HG03469 (cell line): Measurements from ENCODE around the gene GALNT7.

Experiments
- ATAC-seq: cut with Tn5 transposase; IDR thresholded peaks from one replicate; pipeline ENCODE4 v1.9.1; 2021; ENCODE audit warnings: mild to moderate bottlenecking, moderate library complexity, moderate number of reproducible peaks; ENCODE audit not compliant: unreplicated experiment

GALNT7 gene

DNA sequence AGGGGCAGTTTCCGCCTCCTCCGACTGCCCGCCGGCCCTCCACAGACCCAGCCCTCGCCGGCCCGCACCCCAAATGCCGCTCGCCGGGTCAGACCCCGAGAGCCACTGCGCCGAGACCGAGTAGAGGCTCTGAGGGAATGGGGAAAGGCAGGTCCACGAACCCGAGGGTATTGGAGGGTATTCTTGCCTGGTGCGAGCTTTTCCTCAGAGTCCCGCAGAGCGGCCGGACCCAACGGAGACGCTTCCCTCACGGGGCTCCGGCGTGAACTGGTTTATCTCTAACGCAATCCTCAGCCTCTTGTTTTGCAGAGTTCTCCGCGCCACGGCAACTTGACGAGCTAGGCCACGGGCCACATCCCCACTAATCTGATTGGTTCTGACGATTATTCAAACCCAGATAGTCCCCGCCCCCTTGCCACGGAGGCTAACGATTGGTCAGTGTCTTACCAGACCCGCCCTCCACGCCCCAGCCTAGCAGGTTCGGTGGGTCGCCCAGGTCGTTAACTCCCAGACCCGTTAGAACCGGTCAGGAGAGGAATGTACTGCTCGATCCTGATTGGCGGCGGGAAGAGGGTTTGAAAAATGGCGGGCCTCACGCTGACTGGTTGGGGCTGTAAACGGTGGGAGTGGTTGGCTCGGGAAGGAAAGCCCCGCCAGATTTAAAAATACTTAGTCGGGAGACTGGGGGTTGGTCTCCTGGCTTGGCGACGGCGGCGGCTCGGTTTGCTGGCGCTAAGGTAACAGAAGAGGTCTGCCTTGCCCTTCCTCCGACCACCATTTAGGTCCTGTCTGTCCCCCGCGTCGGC is 165.7 kb downstream of the GALNT7 start, which contains the start of gene HMGB2:
Gene HMGB2, minus strand, starts transcription at position 274 of the 806 bp plus-strand sequence. CDS start 709 bp downstream, outside the sequence.
- ATAC-seq, result peak; percentile 90

DNA sequence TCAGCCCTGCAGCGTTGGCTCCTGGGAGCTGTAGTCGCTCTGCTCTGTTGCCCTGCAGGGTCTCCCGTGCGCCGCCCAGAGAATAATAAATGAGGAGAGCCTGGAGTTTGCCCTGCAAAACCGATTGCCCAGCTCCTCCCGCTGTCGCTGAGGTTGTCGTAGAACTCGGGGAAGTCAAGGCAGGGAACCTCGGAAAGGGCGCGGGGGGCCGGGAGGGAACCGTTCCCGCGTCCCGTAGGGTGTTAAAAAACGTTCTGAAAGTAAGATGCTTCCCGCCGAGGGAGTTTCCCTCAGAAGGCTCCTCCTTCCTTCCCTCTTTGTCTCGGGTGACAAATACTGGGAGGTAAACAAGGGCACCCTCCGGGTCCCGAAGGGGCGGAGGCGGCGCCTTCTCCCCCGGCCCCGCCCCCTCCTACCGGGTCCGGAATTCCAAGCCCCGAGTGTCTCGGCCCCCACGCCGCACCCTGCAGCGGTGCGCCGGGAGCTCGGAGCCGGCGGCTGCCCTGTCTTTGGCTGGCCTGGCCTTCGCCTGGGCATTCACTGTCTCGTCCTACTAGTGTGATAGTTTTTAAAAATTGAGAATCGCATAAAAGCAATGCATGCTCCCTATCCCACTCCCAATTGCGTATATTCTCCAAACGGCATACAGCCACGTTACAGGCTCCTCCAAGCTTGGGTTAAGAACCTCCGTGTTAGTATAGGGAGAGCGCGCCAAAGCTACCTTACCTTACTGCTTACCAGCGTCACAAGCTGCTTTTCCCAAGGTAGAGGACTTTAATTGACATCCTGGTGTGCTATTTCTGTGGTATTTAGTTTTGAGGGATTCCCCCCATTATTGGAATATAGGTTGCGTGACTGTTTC is 166.5 kb downstream of the GALNT7 start:
- peak; percentile 26 for ATAC-seq

DNA sequence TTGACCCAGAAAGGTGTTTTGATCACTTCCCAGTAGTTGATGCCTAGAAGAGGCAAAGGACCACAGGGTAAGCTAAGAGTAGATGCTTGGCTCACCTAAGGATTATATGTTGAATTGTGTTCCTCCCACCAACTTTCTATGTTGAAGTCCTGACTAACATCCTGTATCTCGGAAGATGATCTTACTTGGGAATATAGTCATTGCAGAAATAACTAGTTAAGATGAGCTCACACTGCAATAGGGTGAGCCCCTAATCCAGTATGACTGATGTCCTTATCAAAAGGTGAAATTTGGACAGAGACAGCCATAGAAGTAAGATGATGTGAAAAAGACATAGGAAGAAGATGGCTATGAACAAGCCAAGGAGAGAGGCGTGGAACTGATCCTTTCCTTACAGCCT is 168.9 kb downstream of the GALNT7 start:
- no peak for ATAC-seq

DNA sequence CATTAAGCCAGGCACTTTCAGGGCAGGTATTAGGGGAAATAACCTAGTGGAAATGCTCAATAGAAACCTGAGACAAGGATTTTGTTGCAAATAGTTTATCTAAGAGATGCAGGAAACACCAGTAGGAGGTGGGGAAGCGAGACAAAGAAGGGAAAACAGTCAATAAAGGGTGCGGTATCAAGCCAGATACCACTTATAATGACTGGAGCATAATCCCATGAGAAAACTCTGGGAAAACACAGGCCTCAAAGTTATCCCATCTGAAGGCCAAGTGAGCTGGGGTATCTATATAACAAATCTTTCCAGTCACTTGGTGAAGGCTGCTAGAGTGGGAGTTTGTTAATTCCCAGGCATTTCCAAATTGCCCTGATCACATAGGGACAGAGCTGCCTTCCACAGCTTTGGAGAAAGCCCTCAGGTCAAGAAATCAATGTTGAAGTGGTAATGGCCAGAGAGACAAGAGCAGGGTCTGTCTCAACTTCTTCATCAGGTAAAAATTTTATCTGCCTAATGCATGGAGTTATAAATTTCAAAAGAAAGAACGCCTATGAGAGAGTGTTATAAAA is 175.3 kb downstream of the GALNT7 start:
- ATAC-seq, result no peak

DNA sequence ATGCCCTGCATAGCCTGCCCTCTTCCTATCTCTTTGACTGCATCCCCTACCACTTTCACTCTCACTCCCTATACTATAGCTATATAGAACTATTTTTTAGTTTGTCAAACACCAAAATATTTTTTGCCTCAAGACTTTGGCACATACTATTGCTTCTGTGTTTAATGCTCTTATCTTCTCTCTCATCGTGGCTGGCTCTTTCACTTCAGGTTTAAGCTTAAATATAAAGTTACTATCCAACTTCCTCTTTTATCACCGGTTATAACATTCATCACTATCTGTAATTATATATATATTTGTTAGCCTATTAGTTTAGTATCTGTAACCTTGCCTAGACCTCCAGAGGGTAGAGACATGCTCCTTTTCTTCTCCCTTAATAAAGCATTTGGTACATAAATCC is 177.0 kb downstream of the GALNT7 start:
- no peak for ATAC-seq

DNA sequence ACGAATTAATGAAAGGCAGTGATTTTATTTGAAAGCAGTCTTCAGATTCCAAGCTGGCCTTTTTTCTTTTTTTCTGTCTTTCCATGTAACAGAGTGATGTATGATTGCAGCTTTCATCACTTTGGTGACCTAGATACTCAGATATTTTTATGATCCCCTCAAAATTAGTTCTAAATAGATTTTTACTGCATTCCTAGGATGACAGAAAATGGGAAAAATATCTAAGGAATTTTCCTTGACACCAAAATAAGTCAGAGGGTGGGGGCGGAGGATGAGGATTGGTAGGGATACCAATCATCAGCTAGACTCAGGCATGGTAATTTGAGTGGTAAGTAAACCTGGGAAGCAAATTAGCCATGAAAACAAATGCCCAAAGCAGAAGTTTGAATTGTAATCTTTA is 177.5 kb downstream of the GALNT7 start:
- no peak for ATAC-seq

DNA sequence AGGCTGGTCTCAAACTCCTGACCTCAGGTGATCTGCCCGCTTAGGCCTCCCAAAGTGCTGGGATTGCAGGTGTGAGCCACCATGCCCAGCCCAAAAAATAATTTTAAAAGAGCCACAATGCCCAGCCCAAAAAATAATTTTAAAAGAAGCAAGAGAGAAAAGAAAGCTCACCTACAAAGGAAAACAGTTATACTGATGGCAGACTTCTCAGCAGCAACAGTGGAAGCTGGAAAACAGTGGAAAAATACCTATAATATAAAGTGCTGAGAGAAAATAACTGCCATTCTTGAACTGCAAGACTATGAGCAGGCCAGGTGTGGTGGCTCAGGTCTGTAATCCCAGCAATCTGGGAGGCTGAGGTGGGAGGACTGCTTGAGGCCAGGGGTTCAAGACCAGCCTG is 178.9 kb downstream of the GALNT7 start:
- ATAC-seq, result no peak

DNA sequence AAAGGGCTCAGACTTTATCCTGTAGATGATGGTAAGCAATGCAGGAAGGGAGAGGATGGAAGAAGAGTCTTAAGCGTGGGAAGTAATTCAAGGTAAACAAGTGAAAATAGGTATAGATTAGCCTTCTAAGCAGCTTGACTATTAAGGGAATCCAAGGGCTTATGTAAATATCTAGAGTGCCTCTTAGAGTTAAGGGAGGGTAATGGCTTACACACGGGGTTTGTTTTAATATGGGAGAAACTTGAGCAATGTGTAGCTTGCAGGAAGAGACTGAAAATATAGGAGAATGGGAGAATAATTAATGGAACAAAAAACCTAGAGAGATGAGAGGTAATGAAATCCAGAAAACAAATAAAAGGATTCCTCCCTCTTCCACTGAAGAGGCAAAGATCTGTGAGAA is 189.3 kb downstream of the GALNT7 start:
- no peak for ATAC-seq

DNA sequence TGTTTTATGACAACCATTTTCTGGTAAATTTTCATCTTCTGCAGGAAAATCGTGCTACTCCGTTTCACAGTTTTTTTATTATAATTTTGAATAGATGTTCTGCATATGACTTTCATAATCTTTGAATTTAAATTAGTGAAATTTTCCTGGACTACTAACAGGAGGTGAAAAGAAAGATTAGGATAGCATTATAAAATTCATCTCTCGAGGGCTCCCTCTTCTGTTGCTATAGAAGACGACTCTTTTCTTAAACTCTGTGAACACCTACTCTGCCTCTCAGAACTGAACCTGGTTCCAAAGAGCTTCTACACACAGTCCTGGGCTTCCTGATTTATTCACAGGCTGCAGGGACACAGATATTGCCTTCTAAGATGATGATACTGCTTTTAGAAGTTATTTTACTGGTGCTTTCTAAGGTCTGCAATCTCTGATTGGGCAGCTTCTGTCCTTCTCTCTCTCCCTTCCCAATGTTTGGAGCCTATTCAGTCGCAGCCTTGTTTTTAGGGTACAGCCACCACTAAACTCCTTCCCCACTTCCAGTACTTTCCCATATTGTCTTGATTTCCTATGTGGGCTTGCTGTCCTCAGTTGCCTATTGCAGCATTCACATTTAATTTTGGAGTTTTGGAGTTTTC is 192.1 kb downstream of the GALNT7 start:
- ATAC-seq, result no peak

DNA sequence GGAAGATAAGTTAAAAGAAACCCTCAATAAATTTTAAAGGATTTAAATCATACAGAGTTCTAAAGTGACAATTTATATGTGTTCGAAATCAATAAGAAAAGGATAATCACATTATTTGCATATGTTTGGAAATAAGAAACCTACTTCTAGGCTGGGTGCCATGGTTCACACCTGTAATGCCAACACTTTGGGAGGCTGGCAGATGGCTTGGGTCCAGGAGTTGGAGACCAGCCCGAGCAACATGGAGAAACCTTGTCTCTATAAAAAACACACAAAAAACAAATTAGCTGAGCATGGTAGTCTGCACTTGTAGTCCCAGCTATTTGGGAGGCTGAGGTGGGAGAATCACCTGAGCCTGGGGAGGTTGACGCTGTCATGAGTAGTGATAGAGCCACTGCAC is 194.1 kb downstream of the GALNT7 start:
- ATAC-seq, result no peak

DNA sequence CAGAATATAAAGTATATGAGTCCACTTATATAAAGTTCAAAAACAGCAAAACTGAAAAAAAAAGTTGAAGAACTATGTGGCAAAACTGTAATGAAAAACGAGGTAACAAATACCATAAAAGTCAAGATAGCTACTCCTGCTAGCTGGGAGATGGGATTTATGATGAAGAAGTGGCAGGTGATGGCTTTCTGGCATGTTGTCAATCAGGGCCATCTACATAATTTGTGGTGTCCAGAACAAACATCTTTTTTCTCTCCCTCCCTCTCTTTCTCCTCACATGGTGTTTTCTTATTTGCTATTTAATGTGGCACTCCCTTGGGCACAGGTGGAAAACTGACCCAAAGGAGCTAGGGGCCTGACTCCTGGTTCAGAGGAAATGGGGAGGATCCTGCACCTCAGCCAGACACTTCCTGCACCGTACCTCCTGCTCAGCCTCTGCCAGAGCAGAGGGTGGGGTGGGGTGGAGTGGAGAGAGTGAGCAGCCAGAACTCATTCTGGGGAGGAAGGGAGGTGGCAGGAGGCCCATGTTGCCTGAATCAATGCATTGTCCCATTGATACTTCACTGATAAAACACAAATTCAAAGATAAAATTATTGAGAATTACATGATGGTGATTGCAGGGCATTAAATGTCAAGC is 196.9 kb downstream of the GALNT7 start:
- no peak for ATAC-seq

DNA sequence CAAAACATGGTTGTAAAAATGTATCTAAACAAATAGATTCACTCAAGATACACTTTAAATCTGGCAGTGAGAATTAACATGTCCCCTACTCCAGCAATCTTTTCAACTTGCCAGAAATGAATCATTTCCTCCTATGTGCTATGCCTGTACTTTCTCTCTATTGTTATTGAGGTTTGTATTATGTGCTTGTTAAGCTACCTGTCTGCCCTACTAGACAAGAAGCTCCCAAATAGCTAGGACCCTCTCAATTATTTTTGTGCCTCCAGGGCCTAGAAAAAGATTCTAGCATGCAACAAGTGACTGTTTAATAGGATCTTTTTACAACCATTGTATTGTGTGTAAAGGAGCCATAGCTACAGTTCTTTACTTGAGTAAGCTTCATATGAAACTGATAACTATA is 198.7 kb downstream of the GALNT7 start:
- peak; percentile 28 for ATAC-seq

DNA sequence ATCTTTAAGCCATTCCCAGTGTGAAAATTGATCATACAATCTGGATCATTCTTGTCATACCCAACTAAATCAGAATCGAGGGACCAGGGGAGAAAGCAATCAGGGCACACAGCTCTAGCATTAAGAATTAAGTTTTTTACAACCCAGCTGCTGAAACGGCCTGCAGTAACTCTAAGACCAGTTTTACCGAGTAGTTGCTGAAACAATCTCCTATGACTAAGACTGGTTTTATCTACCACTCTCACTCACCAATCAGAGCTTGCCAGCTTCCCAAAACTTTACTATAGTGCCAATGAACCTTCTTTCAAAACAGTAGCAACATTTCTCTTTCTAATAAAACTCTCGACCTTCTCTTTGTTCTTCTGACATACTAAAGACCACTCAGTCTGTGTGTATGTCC is 199.3 kb downstream of the GALNT7 start:
- ATAC-seq, result no peak

DNA sequence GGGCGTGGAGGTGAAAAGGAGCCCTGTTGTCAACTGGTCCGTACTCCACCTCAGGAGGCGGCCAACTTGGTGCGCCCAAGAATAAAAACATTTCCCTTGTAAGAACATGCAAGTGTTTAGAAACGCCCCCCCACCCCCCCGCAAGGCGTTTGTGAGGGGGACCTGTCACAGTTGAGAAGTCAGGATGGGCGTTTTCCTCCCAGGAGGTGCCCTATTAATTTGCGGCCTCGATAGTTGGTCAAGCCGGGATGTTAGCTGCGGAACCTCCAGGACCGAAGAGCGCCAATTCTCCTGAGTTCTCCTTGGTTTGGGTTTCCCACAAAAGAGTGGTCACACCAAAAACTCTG is 201.5 kb downstream of the GALNT7 start:
- no peak for ATAC-seq

DNA sequence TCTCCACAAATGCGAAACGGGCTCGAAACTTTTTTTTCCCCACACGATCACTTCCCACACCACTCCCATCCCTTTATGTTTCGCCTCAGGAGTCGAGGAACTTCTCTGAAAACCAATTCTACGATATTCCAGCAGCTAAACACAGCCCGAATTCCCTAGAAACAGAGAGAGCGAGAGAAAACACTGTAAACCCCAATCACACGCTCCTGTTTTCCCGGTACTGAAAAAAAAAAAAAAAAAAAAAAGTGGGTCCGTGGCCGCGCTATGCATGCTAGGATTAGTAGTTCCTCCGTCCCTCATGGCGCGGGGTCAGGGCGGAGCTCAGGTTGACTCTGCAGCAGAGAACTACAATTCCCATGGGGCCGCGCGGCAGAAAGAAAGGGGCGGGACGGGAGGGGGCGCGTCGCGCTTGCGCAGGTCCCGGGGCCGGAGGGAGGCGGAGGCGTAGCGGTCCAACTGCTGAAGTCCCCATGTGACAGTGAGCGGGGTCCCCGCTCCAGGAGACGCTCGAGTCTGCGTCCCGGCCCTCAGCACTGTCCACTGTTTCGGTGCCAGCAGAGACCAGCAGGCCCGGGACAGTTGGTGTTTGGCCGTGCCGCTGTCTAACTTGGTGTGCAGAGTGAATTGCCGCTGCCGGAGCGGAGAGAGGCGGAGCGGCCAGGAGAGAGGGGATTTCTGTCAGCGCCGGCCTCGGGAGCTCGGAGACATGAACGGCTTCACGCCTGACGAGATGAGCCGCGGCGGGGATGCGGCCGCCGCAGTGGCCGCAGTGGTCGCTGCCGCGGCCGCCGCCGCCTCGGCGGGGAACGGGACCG is 202.1 kb downstream of the GALNT7 start, which contains the start of gene SAP30:
Gene SAP30, plus strand, starts transcription at position 478 of the 815 bp plus-strand sequence. Its CDS starts 229 bp downstream, at position 707.
- peak; percentile 50 for ATAC-seq

DNA sequence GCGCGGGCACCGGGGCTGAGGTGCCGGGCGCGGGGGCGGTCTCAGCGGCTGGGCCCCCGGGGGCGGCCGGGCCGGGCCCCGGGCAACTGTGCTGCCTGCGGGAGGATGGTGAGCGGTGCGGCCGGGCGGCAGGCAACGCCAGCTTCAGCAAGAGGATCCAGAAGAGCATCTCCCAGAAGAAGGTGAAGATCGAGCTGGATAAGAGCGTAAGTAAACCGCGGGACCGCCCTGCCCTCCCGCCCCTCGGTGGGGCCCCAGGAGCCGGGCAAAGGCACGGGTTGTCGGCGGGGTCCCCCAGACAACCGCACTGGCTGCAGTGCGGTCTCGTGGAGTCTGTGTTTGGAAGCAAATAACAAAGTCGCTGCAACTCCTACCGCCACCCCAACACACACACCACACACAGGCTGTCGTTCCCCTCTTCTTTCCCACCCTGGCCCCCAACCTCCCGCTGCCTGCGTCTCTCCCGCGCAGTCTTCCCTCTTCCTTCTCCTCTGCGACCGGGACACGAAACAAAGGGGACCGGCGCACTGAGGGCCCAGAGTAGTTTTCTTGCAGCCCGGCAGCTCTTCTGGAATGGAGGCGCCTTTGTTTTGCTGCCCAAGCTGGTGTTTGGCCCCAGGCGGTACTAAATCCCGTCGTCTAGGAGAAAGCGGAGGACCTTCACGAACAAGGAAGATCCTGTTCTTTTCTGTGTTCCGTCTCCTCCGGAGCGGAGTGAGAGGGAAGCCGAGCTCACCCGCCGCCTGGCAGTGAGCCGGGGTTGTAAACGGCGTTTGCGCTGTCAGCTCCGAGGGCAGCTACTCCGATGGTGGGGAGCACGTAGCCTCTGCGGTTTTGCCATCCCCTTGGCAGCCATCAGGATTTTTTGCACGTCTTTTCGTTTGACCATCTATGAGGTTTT is 202.9 kb downstream of the GALNT7 start:
- peak; percentile 6 for ATAC-seq
